ENCODE data around the gene PHACTR1.

The PHACTR1 gene

GRCh38 chr6:13298446-13298845 is 581.9 kb downstream of the PHACTR1 start:
- H3K4me3 ChIP-seq (ENCODE audit: low read depth, low read length): no peak overlapping the region
- no peak for DNase-seq (ENCODE audit: low read depth)

- H3K4me3 ChIP-seq (ENCODE audit: low read depth, low read length): no peak overlapping the region
- no peak for DNase-seq (ENCODE audit: low read depth)
These were observed 582.8 kb downstream of the PHACTR1 start for GRCh38 chr6:13299403-13299821.

- DNase-seq (ENCODE audit: low read depth): no peak
- H3K4me3 ChIP-seq (ENCODE audit: low read depth, low read length): no peak overlapping the region
These were observed 583.4 kb downstream of the PHACTR1 start for GRCh38 chr6:13299918-13300317.

- no peak for DNase-seq (ENCODE audit: low read depth)
- no peak overlapping the region for H3K4me3 ChIP-seq (ENCODE audit: low read depth, low read length)
These were observed 584.4 kb downstream of the PHACTR1 start for GRCh38 chr6:13300643-13301590.

- no peak overlapping the region for H3K4me3 ChIP-seq (ENCODE audit: low read depth, low read length)
- no peak for DNase-seq (ENCODE audit: low read depth)
These were observed 585.7 kb downstream of the PHACTR1 start for GRCh38 chr6:13302291-13302690.

- DNase-seq (ENCODE audit: low read depth): peak; percentile 93
- H3K4me3 ChIP-seq (ENCODE audit: low read depth, low read length): no peak overlapping the region
These were observed 586.4 kb downstream of the PHACTR1 start for GRCh38 chr6:13302751-13303667.

- no peak for DNase-seq (ENCODE audit: low read depth)
These were observed 587.1 kb downstream of the PHACTR1 start for GRCh38 chr6:13303668-13304017.

GRCh38 chr6:13304101-13304500 is 587.5 kb downstream of the PHACTR1 start:
- no peak for DNase-seq (ENCODE audit: low read depth)
- H3K4me3 ChIP-seq (ENCODE audit: low read depth, low read length): no peak overlapping the region

More at GRCh38 chr6:13303668-13304017, 587.1 kb downstream of the PHACTR1 start:
- H3K4me3 ChIP-seq (ENCODE audit: low read depth, low read length): no peak overlapping the region

GRCh38 chr6:13304580-13305260 is 588.2 kb downstream of the PHACTR1 start:
- no peak for DNase-seq (ENCODE audit: low read depth)
- no peak overlapping the region for H3K4me3 ChIP-seq (ENCODE audit: low read depth, low read length)

GRCh38 chr6:13305288-13305687 is 588.7 kb downstream of the PHACTR1 start:
- no peak overlapping the region for H3K4me3 ChIP-seq (ENCODE audit: low read depth, low read length)
- DNase-seq (ENCODE audit: low read depth): no peak

- DNase-seq (ENCODE audit: low read depth): no peak
- H3K4me3 ChIP-seq (ENCODE audit: low read depth, low read length): no peak overlapping the region
These were observed 589.2 kb downstream of the PHACTR1 start for GRCh38 chr6:13305791-13306190.

GRCh38 chr6:13307508-13307995 is 591.0 kb downstream of the PHACTR1 start:
- no peak for DNase-seq (ENCODE audit: low read depth)
- H3K4me3 ChIP-seq (ENCODE audit: low read depth, low read length): no peak overlapping the region

- DNase-seq (ENCODE audit: low read depth): no peak
- no peak overlapping the region for H3K4me3 ChIP-seq (ENCODE audit: low read depth, low read length)
These were observed 591.8 kb downstream of the PHACTR1 start for GRCh38 chr6:13308332-13308731.

- no peak for DNase-seq (ENCODE audit: low read depth)
- H3K4me3 ChIP-seq (ENCODE audit: low read depth, low read length): no peak overlapping the region
These were observed 594.6 kb downstream of the PHACTR1 start for GRCh38 chr6:13311155-13311554.

- no peak overlapping the region for H3K4me3 ChIP-seq (ENCODE audit: low read depth, low read length)
These were observed 598.2 kb downstream of the PHACTR1 start for GRCh38 chr6:13314806-13315205.

GRCh38 chr6:13315896-13316295 is 599.3 kb downstream of the PHACTR1 start:
- DNase-seq (ENCODE audit: low read depth): no peak
- no peak overlapping the region for H3K4me3 ChIP-seq (ENCODE audit: low read depth, low read length)

More at GRCh38 chr6:13314806-13315205, 598.2 kb downstream of the PHACTR1 start:
- DNase-seq (ENCODE audit: low read depth): no peak

GRCh38 chr6:13318821-13319220 is 602.3 kb downstream of the PHACTR1 start:
- H3K4me3 ChIP-seq (ENCODE audit: low read depth, low read length): no peak overlapping the region

GRCh38 chr6:13319891-13320564 is 603.5 kb downstream of the PHACTR1 start:
- DNase-seq (ENCODE audit: low read depth): no peak
- H3K4me3 ChIP-seq (ENCODE audit: low read depth, low read length): no peak overlapping the region

More at GRCh38 chr6:13318821-13319220, 602.3 kb downstream of the PHACTR1 start:
- no peak for DNase-seq (ENCODE audit: low read depth)
